Suprapubic skin (tissue), 3 donors: Measurements from ENCODE around the gene ZDHHC14.

Experiments used
- POLR2A ChIP-seq, 2 donors: fragments of 450-650 bp; IDR thresholded peaks; one replicate each; pipeline ENCODE4 v1.6.1; 2017; ENCODE audit warnings: antibody characterized with exemption in 2 of 2, mild to moderate bottlenecking in 2 of 2, moderate library complexity in 2 of 2
- TF ChIP-seq, protein P1 (sequence below), 2 donors: fragments of 200-600 bp in 1 of 2; fragments of 450-650 bp in 1 of 2; sonication (generic) in 1 of 2; IDR thresholded peaks; one replicate each; pipeline ENCODE4 v1.5.1; 2016 to 2019; ENCODE audit warnings: antibody characterized with exemption in 2 of 2, mild to moderate bottlenecking in 1 of 2, moderate library complexity in 1 of 2

- TF ChIP-seq, protein P1, sequence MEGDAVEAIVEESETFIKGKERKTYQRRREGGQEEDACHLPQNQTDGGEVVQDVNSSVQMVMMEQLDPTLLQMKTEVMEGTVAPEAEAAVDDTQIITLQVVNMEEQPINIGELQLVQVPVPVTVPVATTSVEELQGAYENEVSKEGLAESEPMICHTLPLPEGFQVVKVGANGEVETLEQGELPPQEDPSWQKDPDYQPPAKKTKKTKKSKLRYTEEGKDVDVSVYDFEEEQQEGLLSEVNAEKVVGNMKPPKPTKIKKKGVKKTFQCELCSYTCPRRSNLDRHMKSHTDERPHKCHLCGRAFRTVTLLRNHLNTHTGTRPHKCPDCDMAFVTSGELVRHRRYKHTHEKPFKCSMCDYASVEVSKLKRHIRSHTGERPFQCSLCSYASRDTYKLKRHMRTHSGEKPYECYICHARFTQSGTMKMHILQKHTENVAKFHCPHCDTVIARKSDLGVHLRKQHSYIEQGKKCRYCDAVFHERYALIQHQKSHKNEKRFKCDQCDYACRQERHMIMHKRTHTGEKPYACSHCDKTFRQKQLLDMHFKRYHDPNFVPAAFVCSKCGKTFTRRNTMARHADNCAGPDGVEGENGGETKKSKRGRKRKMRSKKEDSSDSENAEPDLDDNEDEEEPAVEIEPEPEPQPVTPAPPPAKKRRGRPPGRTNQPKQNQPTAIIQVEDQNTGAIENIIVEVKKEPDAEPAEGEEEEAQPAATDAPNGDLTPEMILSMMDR (IDR thresholded peaks at IDR 0.05), result no peak
- TF ChIP-seq POLR2A (IDR thresholded peaks at IDR 0.05), result no peak
Measured at GRCh38 chr6:157401734-157402338, 20.8 kb downstream of the ZDHHC14 start.
